ENCODE data around the gene PGM5.
"Not testable (repeated sequence)": the region's sequence is repeated elsewhere in the genome, so short reads cannot be mapped to it uniquely, and the experiment has no call there.

PGM5 gene

DNA sequence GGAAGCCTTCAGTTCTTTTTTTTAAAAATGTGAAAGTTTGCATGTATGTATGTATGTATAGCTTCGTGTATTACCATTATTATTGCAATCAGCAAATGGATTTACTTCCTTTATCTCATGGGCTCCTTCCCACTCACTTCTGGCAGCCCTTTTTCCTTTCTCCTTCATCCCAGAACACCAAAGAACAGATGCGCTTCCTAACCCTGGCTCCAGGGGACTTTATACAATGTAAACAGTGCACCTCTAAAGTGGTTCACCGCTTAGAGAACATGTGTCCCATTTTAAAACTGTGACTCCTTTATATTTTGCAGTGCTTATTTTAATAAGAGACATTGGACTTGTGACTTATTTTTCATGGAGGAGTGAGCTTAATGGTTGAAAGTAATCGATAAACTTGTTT, 13.2 kb upstream of the PGM5 start:
- not testable (repeated sequence) for H3F3A ChIP-seq (ENCODE audit: low read depth); H3K4me3 ChIP-seq (ENCODE audit: low read length, poor library complexity, severe bottlenecking); H3K9me3 ChIP-seq (ENCODE audit: insufficient read depth, low read depth, low read length)

DNA sequence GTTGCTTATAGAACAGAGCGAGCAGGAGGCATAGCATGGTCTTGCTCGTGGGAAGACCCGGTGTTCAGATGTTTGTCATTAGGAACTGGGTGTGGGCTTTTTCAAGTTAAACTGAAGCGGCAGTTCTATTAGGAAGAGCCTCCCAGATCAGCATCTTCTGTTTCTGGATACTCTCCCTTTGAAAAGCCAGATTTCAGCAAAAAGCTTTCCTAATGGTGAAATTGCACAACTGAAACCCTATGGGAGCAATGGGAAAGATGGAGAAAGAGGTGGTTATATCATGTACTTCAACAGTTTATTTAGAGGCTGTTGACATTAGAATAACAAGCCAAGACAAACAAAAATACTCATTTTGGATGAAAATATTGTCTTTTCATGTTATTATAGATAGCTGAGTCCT, 12.4 kb upstream of the PGM5 start:
- not testable (repeated sequence) for H3K79me2 ChIP-seq (ENCODE audit: insufficient read depth, low read length); H3K4me1 ChIP-seq (ENCODE audit: insufficient read depth, low read length, poor library complexity, severe bottlenecking); H3F3A ChIP-seq (ENCODE audit: low read depth); H3K9me2 ChIP-seq (replicated peaks; ENCODE audit: low read depth, low read length); H3K4me3 ChIP-seq (ENCODE audit: low read length, poor library complexity, severe bottlenecking); H3K36me3 ChIP-seq (ENCODE audit: insufficient read depth, low read length); H3K4me2 ChIP-seq (ENCODE audit: low read depth, low read length, poor library complexity, severe bottlenecking); H3K9ac ChIP-seq (ENCODE audit: low read depth, low read length, poor library complexity, severe bottlenecking); H4K20me1 ChIP-seq (ENCODE audit: insufficient read depth, low read length, poor library complexity, severe bottlenecking); H3K9me3 ChIP-seq (ENCODE audit: insufficient read depth, low read depth, low read length); H3K27me3 ChIP-seq (ENCODE audit: insufficient read depth, low read length, poor library complexity, severe bottlenecking); H2AFZ ChIP-seq (ENCODE audit: low read length)

More for the DNA sequence above, 13.2 kb upstream of the PGM5 start:
- H3K79me2 ChIP-seq (ENCODE audit: insufficient read depth, low read length); H3K4me1 ChIP-seq (ENCODE audit: insufficient read depth, low read length, poor library complexity, severe bottlenecking); H3K27me3 ChIP-seq (ENCODE audit: insufficient read depth, low read length, poor library complexity, severe bottlenecking); H3K36me3 ChIP-seq (ENCODE audit: insufficient read depth, low read length); H3K9ac ChIP-seq (ENCODE audit: low read depth, low read length, poor library complexity, severe bottlenecking); H4K20me1 ChIP-seq (ENCODE audit: insufficient read depth, low read length, poor library complexity, severe bottlenecking); H2AFZ ChIP-seq (ENCODE audit: low read length); H3K4me2 ChIP-seq (ENCODE audit: low read depth, low read length, poor library complexity, severe bottlenecking); H3K9me2 ChIP-seq (replicated peaks; ENCODE audit: low read depth, low read length): not testable (repeated sequence)

DNA sequence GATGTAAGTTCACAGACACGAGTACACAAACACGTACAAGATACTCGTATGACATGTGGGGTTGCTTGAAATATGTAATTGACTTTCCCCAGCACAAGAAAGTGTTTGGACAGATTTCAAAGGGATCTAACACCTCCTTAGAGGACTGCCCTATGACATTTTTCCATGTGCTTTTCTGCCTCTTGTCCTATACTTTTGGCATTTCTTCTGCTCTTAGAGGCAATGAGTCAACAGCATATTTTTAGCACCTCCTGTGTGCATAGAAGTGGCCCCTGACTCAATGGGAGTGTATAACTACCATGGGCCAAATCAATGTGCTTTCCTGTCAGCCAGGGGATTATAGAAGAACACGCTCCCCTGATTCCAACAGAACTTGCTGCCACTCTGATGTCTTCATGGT, 4.7 kb upstream of the PGM5 start:
- H3K9me2 ChIP-seq (replicated peaks; ENCODE audit: low read depth, low read length); H3K9me3 ChIP-seq (ENCODE audit: insufficient read depth, low read depth, low read length); H2AFZ ChIP-seq (ENCODE audit: low read length); H3K4me1 ChIP-seq (ENCODE audit: insufficient read depth, low read length, poor library complexity, severe bottlenecking); H3K36me3 ChIP-seq (ENCODE audit: insufficient read depth, low read length); H3K9ac ChIP-seq (ENCODE audit: low read depth, low read length, poor library complexity, severe bottlenecking); H3K4me2 ChIP-seq (ENCODE audit: low read depth, low read length, poor library complexity, severe bottlenecking); H3K79me2 ChIP-seq (ENCODE audit: insufficient read depth, low read length); H3K27me3 ChIP-seq (ENCODE audit: insufficient read depth, low read length, poor library complexity, severe bottlenecking); H3K4me3 ChIP-seq (ENCODE audit: low read length, poor library complexity, severe bottlenecking); H3F3A ChIP-seq (ENCODE audit: low read depth); H4K20me1 ChIP-seq (ENCODE audit: insufficient read depth, low read length, poor library complexity, severe bottlenecking): not testable (repeated sequence)

DNA sequence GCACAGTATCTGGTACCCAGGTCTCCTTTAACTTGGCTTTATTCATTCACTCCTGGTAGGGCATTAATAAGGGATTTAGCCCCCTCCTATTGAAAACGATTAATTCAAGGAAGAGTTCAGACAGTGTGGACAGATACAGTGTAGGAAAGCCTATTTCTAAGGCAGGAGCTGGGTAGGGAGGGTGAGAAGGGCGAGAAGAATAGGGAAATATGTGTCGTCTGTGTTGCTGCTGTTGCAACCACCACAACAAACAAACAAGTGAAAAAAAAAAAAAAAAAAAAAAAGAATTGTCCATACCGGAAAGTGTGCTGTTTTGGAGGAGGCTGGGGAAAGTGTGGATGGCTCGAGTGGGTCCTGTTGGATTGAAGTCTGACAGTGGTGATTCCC, 425 bp upstream of the PGM5 start:
- H4K20me1 ChIP-seq (ENCODE audit: insufficient read depth, low read length, poor library complexity, severe bottlenecking); H3K4me1 ChIP-seq (ENCODE audit: insufficient read depth, low read length, poor library complexity, severe bottlenecking); H3K79me2 ChIP-seq (ENCODE audit: insufficient read depth, low read length); H3F3A ChIP-seq (ENCODE audit: low read depth); H3K36me3 ChIP-seq (ENCODE audit: insufficient read depth, low read length); H3K9me3 ChIP-seq (ENCODE audit: insufficient read depth, low read depth, low read length); H3K4me2 ChIP-seq (ENCODE audit: low read depth, low read length, poor library complexity, severe bottlenecking); H3K27me3 ChIP-seq (ENCODE audit: insufficient read depth, low read length, poor library complexity, severe bottlenecking); H3K9ac ChIP-seq (ENCODE audit: low read depth, low read length, poor library complexity, severe bottlenecking); H3K4me3 ChIP-seq (ENCODE audit: low read length, poor library complexity, severe bottlenecking); H3K9me2 ChIP-seq (replicated peaks; ENCODE audit: low read depth, low read length); H2AFZ ChIP-seq (ENCODE audit: low read length): not testable (repeated sequence)

DNA sequence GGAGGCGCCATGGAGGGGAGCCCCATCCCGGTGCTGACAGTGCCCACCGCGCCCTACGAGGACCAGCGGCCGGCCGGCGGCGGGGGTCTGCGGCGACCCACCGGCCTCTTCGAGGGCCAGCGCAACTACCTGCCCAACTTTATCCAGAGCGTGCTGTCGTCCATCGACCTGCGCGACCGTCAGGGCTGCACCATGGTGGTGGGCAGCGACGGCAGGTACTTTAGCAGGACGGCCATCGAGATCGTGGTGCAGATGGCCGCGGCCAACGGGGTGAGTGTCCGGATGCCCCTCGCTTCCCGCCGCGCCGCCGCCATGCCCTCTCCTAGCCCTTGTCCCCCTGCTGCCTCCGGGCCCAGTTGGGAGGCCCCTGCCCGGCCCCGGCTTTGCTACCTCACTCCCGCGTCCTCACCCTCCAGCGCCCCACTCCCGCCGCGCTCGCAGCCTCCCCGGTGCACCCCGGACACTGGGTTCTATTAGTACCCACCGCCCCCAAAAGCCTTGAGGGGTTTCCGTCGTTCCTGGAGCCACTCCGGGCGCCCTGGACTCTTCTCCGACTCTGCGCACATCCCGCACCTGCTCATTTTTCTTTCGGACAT, 806 bp downstream of the PGM5 start:
- H3K27me3 ChIP-seq (ENCODE audit: insufficient read depth, low read length, poor library complexity, severe bottlenecking); H3K4me2 ChIP-seq (ENCODE audit: low read depth, low read length, poor library complexity, severe bottlenecking); H3K36me3 ChIP-seq (ENCODE audit: insufficient read depth, low read length); H3K4me1 ChIP-seq (ENCODE audit: insufficient read depth, low read length, poor library complexity, severe bottlenecking); H4K20me1 ChIP-seq (ENCODE audit: insufficient read depth, low read length, poor library complexity, severe bottlenecking); H3K9ac ChIP-seq (ENCODE audit: low read depth, low read length, poor library complexity, severe bottlenecking); H3K9me3 ChIP-seq (ENCODE audit: insufficient read depth, low read depth, low read length); H3F3A ChIP-seq (ENCODE audit: low read depth); H3K9me2 ChIP-seq (replicated peaks; ENCODE audit: low read depth, low read length); H2AFZ ChIP-seq (ENCODE audit: low read length); H3K4me3 ChIP-seq (ENCODE audit: low read length, poor library complexity, severe bottlenecking); H3K79me2 ChIP-seq (ENCODE audit: insufficient read depth, low read length): not testable (repeated sequence)

DNA sequence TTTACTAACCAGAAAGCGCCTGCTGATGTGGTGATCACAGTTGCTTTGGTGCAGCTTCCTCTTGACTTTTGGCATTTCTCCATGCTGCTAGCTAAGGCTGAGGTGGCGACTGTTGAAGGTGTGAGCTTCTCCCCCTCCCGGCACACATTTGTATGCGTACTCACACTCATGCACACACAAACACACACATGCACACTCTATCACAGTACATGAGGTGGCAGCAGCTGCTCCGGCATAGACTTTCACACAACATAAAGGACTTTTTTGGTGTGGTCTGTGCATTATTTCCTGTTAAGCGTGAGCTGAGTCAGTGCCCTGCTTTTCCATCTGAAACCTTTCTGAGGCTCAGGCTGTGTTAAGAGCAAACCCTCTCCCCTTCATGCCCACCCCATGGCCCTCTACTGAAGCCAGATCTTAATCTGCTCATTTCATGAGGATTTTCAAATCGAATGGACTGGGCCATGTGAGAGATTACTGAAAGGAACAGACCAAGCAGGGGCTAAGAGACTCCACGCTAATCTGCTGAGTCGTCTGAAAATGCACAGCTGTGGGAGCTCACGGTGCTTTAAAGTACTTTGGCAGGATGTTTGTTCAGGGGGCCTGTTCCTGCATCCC, 10.6 kb downstream of the PGM5 start:
- H3K9me3 ChIP-seq (ENCODE audit: insufficient read depth, low read depth, low read length); H3K79me2 ChIP-seq (ENCODE audit: insufficient read depth, low read length); H3F3A ChIP-seq (ENCODE audit: low read depth); H4K20me1 ChIP-seq (ENCODE audit: insufficient read depth, low read length, poor library complexity, severe bottlenecking); H3K4me1 ChIP-seq (ENCODE audit: insufficient read depth, low read length, poor library complexity, severe bottlenecking); H3K27me3 ChIP-seq (ENCODE audit: insufficient read depth, low read length, poor library complexity, severe bottlenecking); H3K9me2 ChIP-seq (replicated peaks; ENCODE audit: low read depth, low read length); H3K36me3 ChIP-seq (ENCODE audit: insufficient read depth, low read length): not testable (repeated sequence)
- peak overlapping the region; percentile 72 for H3K4me3 ChIP-seq (ENCODE audit: low read length, poor library complexity, severe bottlenecking)
- peak overlapping the region; percentile 43 for H3K9ac ChIP-seq (ENCODE audit: low read depth, low read length, poor library complexity, severe bottlenecking)
- H3K4me2 ChIP-seq (ENCODE audit: low read depth, low read length, poor library complexity, severe bottlenecking): peak overlapping the region; percentile 70
- H2AFZ ChIP-seq (ENCODE audit: low read length): peak overlapping the region; percentile 99

DNA sequence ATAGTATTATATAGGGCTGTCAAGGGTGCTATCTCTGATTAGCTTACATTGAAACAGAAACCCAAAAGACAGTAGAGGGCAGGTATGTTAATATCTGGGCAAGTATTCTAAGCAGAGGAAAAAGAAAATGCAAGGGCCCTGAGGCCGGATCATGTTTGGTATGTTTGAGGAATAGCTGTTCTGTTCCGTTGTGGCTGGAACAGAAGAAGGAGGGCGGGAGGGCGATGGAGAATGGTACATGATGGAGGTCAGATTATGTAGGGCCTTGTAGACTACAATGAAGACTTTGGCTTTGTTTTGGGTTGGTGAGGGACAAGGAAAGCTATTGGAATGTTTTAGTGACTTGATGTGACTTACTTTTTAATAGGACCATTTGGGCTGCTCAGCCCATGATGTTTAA, 19.4 kb downstream of the PGM5 start:
- not testable (repeated sequence) for H3K9me3 ChIP-seq (ENCODE audit: insufficient read depth, low read depth, low read length); H3K79me2 ChIP-seq (ENCODE audit: insufficient read depth, low read length); H3K4me1 ChIP-seq (ENCODE audit: insufficient read depth, low read length, poor library complexity, severe bottlenecking); H4K20me1 ChIP-seq (ENCODE audit: insufficient read depth, low read length, poor library complexity, severe bottlenecking); H2AFZ ChIP-seq (ENCODE audit: low read length); H3K27me3 ChIP-seq (ENCODE audit: insufficient read depth, low read length, poor library complexity, severe bottlenecking); H3K9ac ChIP-seq (ENCODE audit: low read depth, low read length, poor library complexity, severe bottlenecking); H3K9me2 ChIP-seq (replicated peaks; ENCODE audit: low read depth, low read length); H3F3A ChIP-seq (ENCODE audit: low read depth); H3K4me3 ChIP-seq (ENCODE audit: low read length, poor library complexity, severe bottlenecking); H3K36me3 ChIP-seq (ENCODE audit: insufficient read depth, low read length); H3K4me2 ChIP-seq (ENCODE audit: low read depth, low read length, poor library complexity, severe bottlenecking)
